ENCODE measurements around the gene OGFR. TPM values are rescaled to one million over a fixed set of nuclear protein-coding genes. Genes with fewer than 3 reads are reported as not detected.

OGFR gene
- total and polyA plus RNA-seq, 2 experiments from 2014 or later = 9.6 to 50.6 TPM

DNA sequence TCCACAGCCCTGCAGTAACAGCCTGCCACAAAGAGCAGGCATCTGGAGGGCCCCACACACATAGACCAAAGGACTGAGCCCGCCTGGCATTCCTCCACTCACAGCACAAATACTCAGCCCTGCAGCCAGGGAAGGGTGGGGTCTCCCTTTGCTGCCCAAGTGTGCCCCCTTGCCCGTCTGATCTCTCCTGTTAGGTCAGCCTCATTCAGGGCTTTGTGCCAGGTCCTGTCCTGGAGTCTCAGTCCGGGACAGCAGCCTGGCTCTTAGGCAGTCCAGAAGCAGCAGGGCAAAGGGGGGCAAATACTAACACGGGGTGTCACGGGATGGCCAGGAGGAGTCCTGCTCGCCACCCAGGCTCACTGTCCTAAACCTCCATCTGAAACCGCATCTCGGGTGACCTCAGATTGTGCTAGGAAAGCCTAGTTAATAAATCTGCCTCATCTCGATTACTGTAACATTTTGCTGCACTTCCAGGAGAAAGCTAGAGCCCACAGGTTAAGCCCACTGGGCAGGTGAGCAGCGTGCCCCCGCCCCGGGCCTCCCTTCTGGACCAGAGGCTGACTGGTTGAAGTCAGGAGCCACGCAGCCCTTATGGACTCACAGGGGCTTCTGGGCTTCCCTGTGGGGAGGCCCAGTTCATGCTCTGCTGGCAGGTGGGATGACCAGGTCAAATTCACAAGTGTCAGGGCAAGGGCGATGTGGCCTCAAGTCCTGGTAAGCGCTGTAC lies 3.2 kb upstream of the OGFR start:
- H3K36me3 ChIP-seq (ENCODE audit: insufficient read depth) = peaks cover 7% of the 10 kb centered on the region; the same call in 1 of the 2 replicates
- no peaks in the 10 kb centered on the region for H3K9me2 ChIP-seq (ENCODE audit: insufficient read depth)
- H3K4me1 ChIP-seq (ENCODE audit: insufficient read depth) = peaks cover 17% of the 10 kb centered on the region; the same call in 1 of the 2 replicates
- H3F3A ChIP-seq (replicated peaks; ENCODE audit: low read depth) = peaks cover 12% of the 10 kb centered on the region; the same call in 1 of the 2 replicates
- ATAC-seq (no peak), DNase-seq (ENCODE audit: low spot score) (no peak)
- H3K4me2 ChIP-seq = no peak overlapping the region
- peaks cover 30% of the 10 kb centered on the region for H3K36me3 Mint-ChIP-seq (ENCODE audit: low read depth)
- H3K27ac Mint-ChIP-seq = no peak overlapping the region
- H2AFZ ChIP-seq = no peak overlapping the region
- H3K79me2 ChIP-seq (replicated peaks; ENCODE audit: insufficient read depth) = peaks cover 7% of the 10 kb centered on the region; the same call in 1 of the 2 replicates
- peaks cover 36% of the 10 kb centered on the region for H3K27me3 Mint-ChIP-seq (ENCODE audit: insufficient read depth, low read depth, poor library complexity)
- no peak overlapping the region for H3K27ac ChIP-seq (ENCODE audit: low read depth)
- peaks cover 7% of the 10 kb centered on the region for H4K20me1 ChIP-seq (replicated peaks; ENCODE audit: insufficient read depth)
- no peak overlapping the region for H3K4me3 Mint-ChIP-seq
- peaks cover 9% of the 10 kb centered on the region; the same call in 1 of the 3 replicates for H3K4me1 Mint-ChIP-seq
- peaks cover 8% of the 10 kb centered on the region; the same call in 1 of the 2 replicates for H3K27me3 ChIP-seq (ENCODE audit: insufficient read depth)
- no peak overlapping the region for H3K4me3 ChIP-seq
- no peak for TF ChIP-seq NANOG (IDR thresholded peaks at IDR 0.05; ENCODE audit: borderline replicate concordance)
- H3K9me3 Mint-ChIP-seq = no peaks in the 10 kb centered on the region

DNA sequence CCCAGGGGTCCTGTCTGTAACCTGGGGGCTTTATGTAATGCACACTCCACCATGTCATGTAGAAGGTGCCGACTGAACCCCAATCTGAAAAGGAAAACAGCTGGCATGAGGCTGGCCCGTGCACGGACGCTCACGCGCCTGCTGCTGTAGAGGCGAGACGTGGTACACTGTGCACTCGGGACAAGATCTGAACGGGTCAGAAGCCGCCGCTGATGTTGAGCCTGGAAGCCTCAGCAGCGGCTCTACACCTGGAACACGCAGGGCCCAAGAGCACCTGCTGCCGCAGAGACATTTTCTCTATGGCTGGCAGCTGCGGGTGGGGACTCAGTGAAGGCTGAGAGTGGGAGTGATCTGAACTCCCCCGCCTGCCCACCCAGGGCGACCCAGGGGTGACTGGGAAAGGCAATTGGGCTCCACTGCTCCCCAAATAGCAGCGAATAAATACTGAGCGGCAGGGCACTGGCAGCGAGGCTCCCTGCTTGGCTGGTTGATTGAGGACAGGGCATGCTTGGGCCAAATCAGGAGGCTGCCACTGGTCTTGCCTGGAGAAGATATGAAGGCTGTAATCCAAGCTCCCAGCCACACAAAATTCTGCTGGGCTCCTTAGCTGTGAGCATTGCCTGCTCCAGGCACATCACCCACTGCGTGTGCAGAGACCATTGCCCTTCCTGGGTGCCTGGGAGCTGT lies 2.5 kb upstream of the OGFR start:
- H3K4me3 ChIP-seq = no peak overlapping the region
- H3K27me3 ChIP-seq (ENCODE audit: insufficient read depth) = peaks cover 8% of the 10 kb centered on the region; the same call in 1 of the 2 replicates
- no peak overlapping the region for H3K4me2 ChIP-seq
- no peak for TF ChIP-seq POLR2AphosphoS5 (IDR thresholded peaks at IDR 0.05; ENCODE audit: low read depth)
- TF ChIP-seq, protein P1, sequence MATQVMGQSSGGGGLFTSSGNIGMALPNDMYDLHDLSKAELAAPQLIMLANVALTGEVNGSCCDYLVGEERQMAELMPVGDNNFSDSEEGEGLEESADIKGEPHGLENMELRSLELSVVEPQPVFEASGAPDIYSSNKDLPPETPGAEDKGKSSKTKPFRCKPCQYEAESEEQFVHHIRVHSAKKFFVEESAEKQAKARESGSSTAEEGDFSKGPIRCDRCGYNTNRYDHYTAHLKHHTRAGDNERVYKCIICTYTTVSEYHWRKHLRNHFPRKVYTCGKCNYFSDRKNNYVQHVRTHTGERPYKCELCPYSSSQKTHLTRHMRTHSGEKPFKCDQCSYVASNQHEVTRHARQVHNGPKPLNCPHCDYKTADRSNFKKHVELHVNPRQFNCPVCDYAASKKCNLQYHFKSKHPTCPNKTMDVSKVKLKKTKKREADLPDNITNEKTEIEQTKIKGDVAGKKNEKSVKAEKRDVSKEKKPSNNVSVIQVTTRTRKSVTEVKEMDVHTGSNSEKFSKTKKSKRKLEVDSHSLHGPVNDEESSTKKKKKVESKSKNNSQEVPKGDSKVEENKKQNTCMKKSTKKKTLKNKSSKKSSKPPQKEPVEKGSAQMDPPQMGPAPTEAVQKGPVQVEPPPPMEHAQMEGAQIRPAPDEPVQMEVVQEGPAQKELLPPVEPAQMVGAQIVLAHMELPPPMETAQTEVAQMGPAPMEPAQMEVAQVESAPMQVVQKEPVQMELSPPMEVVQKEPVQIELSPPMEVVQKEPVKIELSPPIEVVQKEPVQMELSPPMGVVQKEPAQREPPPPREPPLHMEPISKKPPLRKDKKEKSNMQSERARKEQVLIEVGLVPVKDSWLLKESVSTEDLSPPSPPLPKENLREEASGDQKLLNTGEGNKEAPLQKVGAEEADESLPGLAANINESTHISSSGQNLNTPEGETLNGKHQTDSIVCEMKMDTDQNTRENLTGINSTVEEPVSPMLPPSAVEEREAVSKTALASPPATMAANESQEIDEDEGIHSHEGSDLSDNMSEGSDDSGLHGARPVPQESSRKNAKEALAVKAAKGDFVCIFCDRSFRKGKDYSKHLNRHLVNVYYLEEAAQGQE (IDR thresholded peaks at IDR 0.05; ENCODE audit: unreplicated experiment) = no peak
- Mint-ChIP-seq H3K4me3 (no peak overlapping the region), H3K27me3 (ENCODE audit: insufficient read depth, low read depth, poor library complexity) (peaks cover 39% of the 10 kb centered on the region), H3K36me3 (ENCODE audit: low read depth) (peaks cover 30% of the 10 kb centered on the region), H3K4me1 (peaks cover 9% of the 10 kb centered on the region; the same call in 1 of the 3 replicates), H3K9me3 (no peaks in the 10 kb centered on the region), H3K27ac (no peak overlapping the region)
- H3F3A ChIP-seq (replicated peaks; ENCODE audit: low read depth) = peaks cover 12% of the 10 kb centered on the region; the same call in 1 of the 2 replicates
- no peak overlapping the region for H3K27ac ChIP-seq (ENCODE audit: low read depth)
- peaks cover 15% of the 10 kb centered on the region; the same call in 1 of the 2 replicates for H3K4me1 ChIP-seq (ENCODE audit: insufficient read depth)
- ATAC-seq (no peak), DNase-seq (ENCODE audit: low spot score) (no peak)
- H2AFZ ChIP-seq = no peak overlapping the region
- H3K36me3 ChIP-seq (ENCODE audit: insufficient read depth) = peaks cover 7% of the 10 kb centered on the region; the same call in 1 of the 2 replicates
- H4K20me1 ChIP-seq (replicated peaks; ENCODE audit: insufficient read depth) = peaks cover 11% of the 10 kb centered on the region
- no peaks in the 10 kb centered on the region for H3K9me2 ChIP-seq (ENCODE audit: insufficient read depth)
- peaks cover 9% of the 10 kb centered on the region; the same call in 1 of the 2 replicates for H3K79me2 ChIP-seq (replicated peaks; ENCODE audit: insufficient read depth)

Data from GM23338 (cell line).